C4-2B (cell line): ENCODE data around the gene IL1F10.
"Not testable (repeated sequence)": the region's sequence is repeated elsewhere in the genome, so short reads cannot be mapped to it uniquely, and the experiment has no call there.

ENCODE experiments used
- H3K27ac ChIP-seq: fragments of 450-650 bp; 2 replicates; pipeline ENCODE4 v1.5.1; 2017
- ZFX ChIP-seq: fragments of 450-650 bp; IDR thresholded peaks from 2 replicates; pipeline ENCODE4 v1.6.1; 2017
- TF ChIP-seq, protein P1 (sequence below): fragments of 450-650 bp; conservative IDR thresholded peaks from 2 replicates; pipeline ENCODE4 v1.5.1; 2017; ENCODE audit warnings: mild to moderate bottlenecking

Gene IL1F10

DNA sequence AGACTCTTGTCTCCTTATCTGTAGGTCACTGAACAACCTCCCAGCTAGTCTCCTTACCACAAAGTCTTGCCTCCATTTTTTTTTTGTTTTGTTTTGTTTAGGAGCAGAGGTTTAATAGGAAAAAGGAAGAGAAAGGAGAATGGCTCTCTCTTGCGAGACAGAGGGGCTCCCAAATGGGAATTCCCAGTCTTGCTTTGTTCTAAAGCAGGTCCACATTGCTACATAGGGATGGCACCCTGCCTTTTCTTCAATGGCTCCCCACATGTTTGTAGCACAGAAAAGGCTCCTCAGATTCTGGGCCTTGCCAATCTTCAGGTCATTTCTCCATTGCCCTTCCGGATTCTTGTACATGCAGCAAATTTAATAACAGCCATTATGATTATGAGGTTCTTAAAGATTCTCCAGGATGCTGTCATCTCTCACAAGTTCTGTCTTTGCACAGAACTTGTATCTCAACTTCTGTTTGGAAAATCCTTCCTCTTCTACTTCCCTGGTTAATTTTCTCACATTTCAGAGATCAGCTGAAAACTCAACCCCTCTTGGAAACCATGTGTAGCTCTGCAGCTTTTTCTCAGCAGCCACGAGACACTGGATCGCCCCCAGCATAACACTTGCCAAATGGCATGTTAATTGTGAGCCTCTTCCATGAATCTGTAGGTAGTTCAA, 23.6 kb downstream of the IL1F10 start:
- H3K27ac ChIP-seq, result no peak overlapping the region
- TF ChIP-seq, protein P1, sequence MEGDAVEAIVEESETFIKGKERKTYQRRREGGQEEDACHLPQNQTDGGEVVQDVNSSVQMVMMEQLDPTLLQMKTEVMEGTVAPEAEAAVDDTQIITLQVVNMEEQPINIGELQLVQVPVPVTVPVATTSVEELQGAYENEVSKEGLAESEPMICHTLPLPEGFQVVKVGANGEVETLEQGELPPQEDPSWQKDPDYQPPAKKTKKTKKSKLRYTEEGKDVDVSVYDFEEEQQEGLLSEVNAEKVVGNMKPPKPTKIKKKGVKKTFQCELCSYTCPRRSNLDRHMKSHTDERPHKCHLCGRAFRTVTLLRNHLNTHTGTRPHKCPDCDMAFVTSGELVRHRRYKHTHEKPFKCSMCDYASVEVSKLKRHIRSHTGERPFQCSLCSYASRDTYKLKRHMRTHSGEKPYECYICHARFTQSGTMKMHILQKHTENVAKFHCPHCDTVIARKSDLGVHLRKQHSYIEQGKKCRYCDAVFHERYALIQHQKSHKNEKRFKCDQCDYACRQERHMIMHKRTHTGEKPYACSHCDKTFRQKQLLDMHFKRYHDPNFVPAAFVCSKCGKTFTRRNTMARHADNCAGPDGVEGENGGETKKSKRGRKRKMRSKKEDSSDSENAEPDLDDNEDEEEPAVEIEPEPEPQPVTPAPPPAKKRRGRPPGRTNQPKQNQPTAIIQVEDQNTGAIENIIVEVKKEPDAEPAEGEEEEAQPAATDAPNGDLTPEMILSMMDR, result no peak
- TF ChIP-seq ZFX, result no peak

DNA sequence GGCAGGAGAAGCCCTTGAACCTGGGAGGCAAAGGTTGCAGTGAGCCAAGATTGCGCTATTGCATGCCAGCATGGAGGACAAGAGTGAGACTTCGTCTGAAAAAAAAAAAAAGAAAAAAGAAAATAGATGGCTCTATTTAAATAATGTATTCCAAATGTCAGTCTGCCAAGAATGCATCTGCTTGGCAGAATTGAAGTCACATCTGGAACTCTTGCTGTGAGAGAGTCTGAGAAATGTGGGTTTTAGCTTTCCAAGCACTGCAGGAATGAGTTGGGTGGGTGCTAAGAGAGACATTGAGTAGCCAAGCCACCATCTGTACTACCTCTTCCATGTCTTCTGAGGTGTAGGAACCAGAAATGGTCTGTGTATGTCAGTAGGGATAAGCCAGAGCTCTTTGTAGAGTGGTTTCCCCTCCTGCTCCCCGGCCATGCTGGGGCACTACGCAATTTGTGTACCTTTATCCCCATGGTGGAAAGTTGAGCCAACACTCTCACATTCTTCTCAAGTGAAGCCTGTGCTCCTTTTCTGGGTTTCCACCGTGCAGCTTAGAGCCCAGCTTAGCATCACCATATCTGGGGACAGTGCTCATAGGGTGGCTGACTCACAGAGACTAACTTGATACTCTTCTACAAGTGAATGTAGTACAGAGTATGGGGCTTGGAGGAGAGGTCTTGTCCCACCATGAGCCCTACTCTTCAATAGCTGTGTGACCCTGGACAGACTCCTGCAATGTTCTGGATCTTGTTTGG, 25.3 kb downstream of the IL1F10 start:
- no peak overlapping the region for H3K27ac ChIP-seq
- TF ChIP-seq ZFX, result no peak
- TF ChIP-seq, protein P1, result no peak

DNA sequence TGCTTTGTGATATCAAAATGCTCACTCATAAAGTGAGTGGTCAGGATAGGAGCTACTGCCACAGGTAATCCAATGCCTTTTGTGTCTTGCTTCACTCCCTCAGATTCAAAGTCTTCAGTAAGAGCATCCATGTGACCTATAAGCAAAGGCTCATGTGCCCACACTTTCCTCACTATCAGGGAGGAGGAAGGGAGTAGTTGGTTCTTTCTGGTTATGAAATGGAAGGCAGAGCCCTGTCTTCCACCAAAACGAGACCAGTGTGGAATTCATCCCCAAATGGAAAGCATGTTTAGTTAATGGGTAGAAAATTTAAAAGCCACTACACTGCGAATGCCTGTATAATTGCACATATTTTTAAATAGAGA, 25.8 kb downstream of the IL1F10 start:
- TF ChIP-seq, protein P1, result no peak
- TF ChIP-seq ZFX, result no peak
- H3K27ac ChIP-seq, result no peak overlapping the region

DNA sequence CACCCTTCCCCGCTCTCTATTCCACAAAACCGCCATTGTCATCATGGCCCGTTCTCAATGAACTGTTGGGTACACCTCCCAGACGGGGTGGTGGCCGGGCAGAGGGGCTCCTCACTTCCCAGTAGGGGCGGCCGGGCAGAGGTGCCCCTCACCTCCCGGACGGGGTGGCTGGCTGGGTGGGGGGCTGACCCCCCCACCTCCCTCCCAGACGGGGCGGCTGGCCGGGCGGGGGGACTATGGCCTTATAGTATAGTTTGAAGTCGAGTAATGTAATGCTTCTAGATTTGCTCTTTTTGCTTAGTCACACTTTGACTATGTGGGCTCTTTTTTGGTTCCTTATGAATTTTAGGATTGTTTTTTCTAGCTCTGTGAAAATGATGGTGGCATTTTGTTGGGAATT, 28.5 kb downstream of the IL1F10 start:
- not testable (repeated sequence) for H3K27ac ChIP-seq

DNA sequence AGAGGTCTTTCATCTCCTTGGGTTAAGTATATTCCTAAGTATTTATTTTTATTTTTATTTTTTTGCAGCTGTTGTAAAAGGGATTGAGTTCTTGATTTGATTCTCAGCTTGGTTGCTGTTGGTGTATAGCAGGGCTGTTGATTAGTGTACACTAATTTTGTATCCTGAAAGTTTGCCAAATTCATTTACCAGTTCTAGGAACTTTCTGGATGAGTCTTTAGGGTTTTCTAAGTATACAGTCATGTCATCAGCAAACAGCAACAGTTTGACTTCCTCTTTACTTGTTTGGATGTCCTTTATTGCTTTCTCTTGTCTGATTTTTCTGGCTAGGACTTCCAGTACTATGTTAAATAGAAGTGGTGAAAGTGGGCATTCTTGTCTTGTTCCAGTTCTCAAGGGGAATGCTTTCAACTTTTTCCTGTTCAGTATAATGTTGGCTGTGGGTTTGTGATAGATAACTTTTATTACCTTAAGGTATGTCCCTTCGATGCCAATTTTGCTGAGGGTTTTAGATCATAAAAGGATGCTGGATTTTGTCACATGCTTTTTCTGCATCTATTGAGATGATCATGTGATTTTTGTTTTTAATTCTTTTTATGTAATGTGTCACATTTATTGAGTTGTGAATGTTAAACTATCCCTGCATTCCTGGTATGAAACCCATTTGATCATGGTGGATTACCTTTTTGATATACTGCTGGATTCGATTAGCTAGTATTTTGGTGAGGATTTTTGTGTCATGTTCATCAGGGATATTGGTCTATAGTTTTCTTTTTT, 29.3 kb downstream of the IL1F10 start:
- not testable (repeated sequence) for H3K27ac ChIP-seq

DNA sequence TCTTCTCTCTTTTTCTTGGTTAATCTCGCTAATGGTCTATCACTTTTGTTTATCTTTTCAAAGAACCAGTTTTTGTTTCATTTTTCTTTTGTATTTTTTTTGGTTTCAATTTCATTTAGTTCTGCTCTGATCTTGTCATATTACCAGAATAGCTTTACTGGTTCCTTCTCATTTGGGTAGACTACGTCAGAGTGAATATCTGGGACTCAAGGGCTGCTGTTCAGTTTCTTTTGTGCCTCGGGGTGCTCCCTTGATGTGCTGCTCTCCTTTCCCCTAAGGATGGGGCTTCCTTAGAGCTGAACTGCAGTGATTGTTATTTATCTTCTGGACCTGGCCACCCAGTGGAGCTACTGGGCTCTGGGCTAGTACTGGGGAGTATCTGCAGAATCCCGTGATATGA, 30.3 kb downstream of the IL1F10 start:
- TF ChIP-seq ZFX, result no peak
- H3K27ac ChIP-seq, result no peak overlapping the region

DNA sequence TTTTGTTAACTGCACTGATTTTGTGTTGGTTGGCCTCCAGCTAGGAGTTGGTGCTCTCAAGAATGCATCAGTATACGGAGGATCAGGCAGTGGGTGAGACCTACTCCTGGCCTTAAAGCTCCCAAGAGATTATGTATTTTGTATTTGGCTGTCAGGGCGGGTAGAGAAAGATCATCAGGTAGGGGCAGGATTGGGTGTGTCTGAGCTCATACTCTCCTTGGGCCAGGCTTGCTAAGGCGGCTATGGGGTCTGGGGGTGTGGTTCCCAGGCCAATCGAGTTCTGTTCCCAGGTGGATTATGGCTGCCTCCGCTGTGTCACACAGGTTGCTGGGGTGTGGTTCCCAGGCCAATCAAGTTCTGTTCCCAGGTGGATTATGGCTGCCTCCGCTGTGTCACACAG, 30.8 kb downstream of the IL1F10 start:
- no peak overlapping the region for H3K27ac ChIP-seq
- TF ChIP-seq, protein P1, result no peak
- no peak for TF ChIP-seq ZFX

DNA sequence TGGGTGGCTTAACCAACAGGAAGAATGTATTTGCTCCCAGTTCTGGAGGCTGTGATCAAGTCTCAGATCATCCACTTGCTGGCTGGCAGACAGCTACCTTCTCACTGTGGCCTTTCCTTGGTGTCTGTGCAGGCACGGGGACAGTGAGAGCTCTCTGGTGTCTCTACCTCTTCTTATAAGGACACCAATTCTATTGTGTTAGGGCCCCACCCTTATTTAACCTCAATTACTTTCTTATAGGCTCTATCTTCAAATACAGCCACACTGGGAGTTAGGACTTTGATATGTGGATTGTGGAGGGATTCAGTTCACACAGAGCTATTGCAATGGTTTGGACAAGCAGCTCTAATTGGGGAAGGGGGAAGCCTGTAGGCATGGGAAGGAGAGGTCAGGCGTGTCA, 34.4 kb downstream of the IL1F10 start:
- H3K27ac ChIP-seq, result no peak overlapping the region
- no peak for TF ChIP-seq ZFX
- TF ChIP-seq, protein P1, result no peak
